Suppressor macrophage treated with lipopolysaccharide for 1 hour (primary cell): ENCODE data around the gene OPALIN.

Source experiments
- DNase-seq, 3 donors: peaks; one replicate each; pipeline ENCODE4 v3.0.0-alpha.2; 2020 to 2022

OPALIN gene, protein sequence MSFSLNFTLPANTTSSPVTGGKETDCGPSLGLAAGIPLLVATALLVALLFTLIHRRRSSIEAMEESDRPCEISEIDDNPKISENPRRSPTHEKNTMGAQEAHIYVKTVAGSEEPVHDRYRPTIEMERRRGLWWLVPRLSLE

DNA sequence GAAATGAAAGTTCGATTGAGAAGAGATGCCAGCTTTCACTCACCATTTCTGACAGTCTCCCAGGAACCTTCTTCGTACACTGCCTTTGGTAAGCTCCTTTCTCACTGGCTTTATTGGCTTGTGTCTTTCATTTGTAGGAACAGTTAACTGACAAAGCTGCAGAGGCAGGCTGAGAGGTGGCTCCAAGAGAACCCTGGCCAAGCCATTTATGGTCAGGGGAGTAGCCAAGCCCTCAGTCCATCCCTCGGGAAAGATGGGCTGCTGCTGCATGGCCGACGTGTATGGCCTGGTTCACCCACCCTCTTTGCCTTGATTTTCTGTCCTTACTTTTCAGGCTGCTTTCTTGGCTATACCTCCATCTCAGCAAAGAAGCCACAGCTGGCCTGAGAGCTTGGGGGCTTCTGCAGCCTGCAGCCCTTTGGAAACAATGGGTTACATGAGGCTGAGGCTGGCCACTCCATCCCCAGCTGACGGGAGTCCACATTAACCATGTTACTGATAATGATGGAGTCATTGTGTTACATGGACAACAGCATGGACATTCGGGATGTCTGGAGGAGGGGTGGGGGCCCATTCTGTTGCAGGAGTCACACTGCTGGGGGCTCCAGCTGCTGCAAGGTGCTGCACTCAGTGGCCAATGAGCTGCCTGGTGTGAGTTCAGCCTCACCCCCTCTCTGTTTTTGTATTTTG, at the start of gene OPALIN:
Gene OPALIN (minus strand): TSS at position 152 of the 690 bp plus-strand sequence. CDS start 106 bp downstream, at position 46.
- DNase-seq: no peak

DNA sequence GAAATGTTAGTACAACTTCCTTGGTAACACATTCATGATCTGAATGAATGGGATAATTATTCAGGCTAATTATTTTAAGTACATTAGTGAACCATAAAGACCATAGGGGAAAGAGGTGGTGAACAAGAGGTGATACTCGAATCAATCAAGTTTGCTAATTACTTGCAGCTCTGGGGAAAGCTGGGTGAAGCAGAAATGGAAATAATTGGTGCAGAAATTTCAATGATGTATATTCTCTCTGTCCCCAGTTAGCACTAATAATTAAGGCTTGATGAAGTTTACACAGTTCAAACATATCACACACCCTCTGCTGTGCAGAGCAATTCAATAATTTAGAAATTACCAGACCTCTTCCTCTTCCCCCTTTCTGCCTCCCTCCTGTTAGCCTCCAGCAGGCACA, 49.4 kb upstream of the OPALIN start:
- DNase-seq: no peak

DNA sequence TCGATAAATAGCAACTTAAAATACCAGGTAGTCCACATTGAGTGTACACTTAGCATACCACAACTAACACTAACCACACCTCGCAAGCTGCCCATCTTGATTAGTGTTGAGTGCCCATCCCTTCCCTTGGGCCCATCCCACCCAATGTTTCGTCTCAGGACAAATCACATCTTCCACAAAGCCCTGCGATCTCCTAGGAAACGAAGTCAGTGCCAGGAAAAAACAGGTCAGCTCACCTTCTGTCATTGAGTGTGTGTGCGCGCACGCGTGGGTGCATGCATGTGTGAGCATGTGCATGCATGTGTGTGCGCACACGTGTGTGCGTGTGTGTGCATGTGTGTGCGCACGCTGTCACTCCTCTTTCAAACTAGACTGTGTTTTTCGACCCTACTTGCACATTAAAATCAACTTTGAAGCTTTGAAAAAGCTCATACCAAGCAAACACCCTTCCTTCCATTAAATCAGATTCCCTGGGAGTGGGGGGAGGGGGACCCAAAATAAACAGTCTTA, 48.8 kb upstream of the OPALIN start:
- no peak for DNase-seq

DNA sequence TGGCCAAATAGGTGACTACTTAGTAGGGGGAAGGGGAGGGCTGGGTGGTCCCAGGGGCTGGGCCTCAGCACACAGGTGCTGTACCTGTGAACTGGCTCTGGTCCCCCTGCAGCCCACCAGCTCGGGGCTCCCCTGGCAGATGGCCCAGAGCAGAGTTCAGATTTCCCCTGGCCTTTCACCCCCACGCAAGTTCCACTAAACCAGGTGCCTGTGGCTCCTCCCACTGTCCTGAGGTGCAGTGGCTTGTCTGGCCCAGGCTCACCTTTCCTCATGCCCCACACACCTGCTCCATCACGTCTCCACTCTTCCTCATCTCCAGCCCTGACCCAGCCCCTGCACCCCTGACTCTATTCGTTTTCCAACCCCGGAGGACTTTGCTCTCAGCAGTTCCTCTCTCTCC, 47.3 kb upstream of the OPALIN start:
- no peak for DNase-seq

DNA sequence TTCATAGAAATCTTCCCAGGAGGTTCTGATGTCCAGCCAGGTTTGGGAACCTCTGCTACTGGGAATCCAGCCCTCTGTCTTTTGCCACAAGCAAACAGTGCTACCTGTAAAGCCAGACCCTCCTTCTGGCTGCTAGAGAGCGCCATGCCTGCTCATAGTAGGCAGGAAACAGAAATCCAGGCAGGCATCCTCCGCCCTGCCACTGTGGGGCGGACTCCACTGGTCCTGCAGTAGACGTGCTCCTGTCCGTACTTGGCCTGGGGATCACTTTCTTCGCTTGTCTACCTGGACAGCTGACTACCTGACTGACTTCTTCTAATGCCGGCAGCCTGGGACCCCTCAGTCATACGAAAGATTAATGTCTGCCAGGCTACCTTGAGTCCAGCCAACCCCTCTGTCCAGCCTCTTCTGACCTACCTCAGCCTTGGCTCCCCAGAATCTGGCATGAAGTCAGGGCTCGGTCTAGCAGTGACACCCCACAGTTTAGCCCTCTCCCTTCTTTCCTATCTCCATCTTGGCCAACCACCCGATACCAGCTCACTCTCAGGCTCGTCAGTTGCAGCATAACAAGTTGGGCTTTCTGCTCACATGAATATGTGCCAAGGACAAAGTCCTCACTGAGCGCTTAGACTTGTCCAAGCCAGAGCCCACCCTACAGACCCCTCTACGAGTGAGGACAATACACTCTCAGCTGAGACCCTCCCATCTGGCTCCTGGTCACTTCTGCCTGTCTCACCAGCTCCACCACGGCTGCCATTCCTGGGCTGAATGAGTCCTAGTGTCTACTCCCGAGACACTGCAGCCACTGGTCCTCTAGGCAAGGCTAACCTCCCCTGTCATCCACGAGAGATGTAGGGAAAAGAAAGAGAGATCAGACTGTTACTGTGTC, 43.9 kb upstream of the OPALIN start:
- no peak for DNase-seq

DNA sequence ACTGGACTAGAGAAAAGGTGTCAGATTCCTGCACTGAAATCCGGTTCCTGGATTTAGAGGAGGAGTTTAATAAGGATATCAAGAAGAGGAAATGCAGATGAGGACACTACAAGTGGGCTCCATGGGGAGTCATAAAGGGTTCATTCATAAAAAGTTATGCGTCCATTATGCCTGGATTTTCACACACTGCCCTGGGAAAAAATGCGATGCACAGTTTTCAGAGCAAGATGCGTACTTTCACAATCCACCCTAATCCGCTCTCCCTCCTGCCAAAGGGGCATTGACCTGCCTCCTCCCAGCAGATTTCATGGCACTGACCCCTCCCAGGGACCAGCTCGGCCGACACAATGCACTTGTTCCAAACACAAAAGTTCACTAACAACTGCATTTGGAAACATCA, 42.2 kb upstream of the OPALIN start:
- no peak for DNase-seq

DNA sequence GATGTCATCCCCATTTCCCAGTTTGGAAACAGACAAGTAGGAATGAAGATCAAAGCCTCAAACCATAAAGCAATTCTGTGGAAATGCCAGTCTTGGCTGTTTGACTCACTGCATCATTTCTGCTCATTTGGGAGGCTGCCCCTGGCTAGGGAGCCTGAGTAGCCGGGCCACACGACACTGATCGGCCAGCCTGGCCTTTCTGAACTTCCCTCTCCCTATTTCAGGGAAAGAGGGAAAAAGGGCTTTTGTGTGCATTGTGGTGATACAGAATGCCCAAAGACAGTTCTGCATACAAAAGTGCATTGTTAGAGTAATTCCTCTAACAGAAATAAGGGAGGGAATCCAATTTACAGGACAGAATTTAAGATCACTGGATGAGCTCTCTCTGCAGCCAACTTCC, 41.7 kb upstream of the OPALIN start:
- DNase-seq: no peak

DNA sequence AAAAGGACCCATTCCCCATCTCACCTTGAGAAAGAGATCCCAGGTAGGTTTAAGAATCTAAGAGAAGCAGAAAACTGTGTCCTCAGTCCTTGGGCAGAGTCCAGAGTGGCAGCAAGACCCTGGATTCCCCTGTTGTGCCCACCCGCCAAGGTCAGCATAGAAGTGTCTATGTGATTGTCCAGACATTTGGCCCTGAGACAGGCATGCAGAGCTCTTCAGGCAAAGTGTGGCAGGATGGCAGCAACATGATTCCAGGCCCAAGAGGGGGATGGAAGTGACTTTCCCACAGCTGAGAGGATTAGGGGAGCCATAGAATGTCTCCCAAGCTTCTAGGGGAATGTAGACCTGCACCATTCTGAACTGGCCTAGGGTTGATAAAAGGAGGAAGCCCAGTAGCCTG, 39.1 kb upstream of the OPALIN start:
- no peak for DNase-seq

DNA sequence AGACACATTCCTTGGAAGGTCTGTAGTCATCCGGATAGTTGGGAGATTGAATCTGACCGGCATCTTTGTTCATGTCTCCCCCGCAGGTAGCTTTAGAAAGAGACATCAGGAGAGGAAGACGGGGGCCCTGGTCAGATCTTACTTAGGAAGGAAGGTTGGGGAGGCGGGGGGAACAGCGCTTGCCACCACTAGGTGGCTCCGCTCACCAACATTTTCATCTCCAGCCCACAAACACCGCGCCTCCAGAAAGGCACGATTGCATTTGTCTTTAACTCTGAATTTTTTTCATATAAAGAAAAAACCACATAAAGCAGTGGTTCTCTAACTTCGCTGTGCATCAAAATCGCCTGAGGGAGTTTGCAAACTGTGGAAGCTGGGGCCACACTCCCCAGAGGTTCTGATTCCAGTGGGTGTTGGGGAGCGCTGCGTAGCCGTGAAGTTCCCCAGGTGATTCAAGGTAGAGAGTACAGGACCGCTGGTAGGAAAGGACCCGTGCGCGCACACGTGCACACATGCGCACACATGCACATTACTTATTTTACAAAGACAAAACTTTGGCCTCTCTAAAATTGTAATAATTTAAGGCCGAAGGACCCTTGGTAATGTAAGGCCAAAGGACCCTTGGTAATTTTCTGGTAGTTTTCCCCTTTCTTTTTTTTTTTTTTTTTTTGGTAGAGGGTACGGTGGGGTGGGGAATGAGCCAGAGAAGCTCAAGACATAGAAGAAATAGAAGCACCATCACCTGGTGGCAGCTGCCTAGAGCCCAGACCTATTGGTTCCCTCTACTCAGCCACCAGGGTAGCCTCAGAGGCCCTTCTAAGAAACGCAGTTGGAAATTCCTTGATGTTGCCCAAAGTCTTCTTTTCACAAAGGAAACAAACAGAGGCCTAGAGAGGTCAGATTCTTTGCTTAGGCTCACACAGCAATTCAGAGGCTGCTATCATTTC, 37.4 kb upstream of the OPALIN start:
- peak; percentile 80 to 85 (median 84) for DNase-seq

DNA sequence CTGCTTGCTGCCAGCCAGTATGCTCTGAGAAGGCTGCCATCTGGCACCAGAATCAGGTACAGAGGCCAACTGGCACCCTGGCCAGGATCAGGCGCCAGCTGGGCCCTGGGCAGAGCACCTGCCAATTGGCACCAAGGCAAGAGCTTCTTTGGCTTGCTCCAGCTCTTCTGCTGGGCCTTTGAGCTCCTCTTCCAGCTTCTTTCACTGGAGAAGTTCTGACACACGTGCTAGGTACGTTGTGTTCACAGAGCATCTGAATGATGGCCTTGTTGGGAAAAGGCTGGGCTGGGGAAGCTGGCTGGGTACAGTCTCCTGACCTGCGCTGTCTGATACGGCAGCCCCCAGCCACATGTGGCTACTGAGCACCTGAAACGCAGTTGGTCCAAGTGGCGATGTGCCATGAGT, 31.7 kb upstream of the OPALIN start:
- DNase-seq: no peak

DNA sequence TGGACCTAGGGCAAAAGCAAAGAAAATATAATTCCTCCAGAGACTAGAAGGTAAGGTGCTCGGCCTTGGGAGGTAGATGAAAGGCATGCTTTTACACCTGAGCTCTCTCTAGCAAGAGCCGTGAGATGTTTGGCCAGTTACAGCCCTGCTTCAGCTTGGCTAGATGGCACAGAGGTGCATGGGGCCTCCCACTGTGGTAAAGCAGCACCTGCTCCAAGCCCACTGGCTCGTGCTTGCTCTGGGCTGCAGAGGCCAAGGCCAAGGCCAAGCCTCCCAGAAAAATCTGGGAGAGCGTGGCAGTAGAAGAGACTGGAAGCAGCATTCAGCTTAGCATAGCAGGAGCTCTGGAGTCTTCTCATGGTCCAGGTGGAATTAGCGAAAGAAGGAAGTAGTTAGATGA, 31.0 kb upstream of the OPALIN start:
- no peak for DNase-seq

DNA sequence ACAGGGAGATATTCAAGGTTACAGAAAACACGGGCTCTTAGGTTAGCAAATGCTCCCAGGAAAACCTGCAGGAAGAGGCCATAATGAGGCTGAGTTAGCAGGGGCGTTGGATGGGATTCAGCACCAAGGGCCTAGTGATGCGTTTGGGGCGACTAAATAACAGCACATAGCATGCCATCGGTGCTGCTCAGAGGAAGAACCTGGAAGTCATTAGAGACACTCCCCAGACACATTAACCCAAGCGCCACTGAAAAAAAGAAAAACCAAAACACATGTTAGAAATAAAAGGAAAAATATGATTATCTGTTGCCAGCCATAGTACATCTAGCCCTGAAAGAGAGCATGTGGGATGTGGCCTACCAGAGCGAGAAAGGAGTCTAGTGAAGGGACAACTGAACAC, 28.8 kb upstream of the OPALIN start:
- no peak for DNase-seq

DNA sequence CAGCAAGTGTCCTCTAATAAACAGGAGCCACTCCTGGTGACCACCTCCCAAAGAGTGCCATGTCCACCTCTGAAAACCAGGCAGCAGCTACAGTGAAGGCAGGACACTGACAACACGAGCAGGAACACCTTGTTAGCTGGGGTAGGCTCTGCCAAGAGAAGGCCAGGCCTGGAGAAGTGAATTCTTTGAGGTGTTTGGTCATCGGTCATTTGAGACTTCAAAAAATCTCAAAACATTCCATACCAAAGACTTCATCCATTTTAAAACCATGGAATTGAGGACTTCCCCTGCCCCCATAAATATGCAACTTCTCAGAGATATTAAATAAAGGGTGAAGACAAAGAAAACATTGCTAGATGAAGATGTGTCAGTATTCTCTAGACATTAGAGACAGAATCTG, 28.4 kb upstream of the OPALIN start:
- DNase-seq: no peak

DNA sequence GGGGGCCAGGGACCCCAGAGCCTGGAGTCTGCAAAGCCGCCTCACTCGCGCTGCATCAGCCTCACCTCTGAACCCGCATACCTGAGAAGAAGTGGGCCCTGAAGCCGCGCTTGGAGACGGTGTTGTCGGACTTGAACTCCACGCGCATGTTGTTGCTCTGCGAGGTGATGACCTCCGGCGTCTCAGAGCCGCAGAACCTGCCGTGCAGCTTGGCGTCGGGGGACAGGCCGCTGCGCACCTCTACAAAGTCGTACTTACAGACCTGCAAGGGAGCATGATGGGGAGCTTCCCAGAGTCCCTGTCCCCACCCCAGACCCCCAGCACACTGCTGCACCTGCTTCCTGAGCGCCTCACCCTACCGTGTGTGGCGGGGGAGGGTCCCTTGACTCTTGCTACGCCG, 25.7 kb upstream of the OPALIN start:
- DNase-seq: no peak

DNA sequence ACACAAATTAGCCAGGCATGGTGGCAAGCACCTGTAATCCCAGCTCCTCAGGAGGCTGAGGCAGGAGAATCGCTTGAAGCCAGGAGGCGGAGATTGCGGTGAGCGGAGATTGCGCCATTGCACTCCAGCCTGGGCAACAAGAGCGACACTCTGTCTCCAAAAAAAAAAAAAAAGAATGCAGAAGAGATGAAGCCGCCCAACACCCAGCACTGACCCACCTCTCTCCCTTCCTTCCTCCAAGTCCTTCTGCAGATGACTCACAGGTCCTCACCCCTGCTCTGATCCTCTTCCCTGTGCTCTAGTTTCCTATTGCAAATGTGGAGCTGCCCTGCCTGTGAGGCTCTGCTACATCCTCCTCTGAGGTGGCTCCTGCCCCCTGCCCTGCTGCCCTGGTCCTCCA, 22.0 kb upstream of the OPALIN start:
- DNase-seq: peak; percentile 84 to 86 (median 84)

DNA sequence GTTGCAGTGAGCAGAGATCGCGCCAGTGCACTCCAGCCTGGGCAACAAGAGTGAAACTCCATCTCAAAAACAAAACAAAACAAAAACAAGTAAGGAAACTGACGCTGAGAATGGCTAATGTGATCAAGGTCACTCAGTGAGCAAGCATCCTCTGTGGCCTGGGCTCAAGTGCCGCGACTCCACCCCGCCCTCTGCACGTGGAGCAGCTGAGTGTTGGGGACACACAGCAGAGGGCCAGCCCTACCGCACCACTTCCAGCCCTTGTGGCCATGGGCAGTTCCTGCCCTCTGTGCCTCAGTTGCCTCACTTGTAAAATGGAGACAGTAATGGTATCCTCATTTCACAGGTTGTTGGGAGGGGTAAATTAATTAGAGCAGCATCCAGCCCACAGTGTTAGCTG, 21.0 kb upstream of the OPALIN start:
- DNase-seq: peak in 1 of 3 donors; percentile 13

DNA sequence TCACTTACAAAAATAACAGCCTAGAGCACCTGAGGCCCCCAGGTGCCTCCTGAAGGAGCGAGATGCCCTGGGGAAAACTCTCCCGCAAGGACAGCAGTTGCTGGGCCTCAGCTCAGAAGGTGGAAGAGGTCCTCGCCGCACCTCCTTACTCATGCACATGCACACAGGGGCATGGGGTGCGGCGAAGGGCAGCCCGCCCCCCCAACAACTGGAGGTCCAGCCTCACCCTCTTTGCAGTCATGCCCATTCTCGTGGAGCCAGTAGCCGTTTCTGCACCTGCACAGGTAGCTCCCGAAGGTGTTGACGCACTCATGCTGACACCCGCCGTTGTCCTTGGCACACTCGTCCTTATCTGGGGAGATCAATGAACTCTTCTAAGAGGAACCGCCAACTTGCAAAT, 19.9 kb upstream of the OPALIN start:
- no peak for DNase-seq

DNA sequence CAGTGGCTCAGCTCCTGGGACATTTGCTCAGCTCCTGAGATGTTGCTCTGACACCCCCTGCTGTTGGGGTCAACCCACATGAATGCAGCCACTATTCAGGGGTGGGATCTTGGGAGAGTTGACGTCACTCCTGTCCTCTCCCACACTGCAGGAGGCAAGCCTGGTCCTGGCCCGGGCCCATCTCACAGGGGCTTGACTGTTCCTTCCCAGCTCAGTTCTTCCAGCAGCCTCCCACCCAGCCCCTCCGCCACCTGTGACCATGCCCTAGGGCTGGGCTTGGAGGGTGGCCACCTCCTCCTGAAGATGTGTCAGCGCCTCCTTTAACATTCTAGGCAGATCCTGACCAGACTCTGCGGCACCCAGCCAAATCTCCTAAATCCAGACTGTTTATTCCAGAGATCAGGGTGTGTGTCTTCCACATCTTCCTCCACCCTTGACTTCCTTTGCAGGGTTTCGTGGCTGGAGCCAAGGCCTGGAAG, 19.1 kb upstream of the OPALIN start:
- no peak for DNase-seq

DNA sequence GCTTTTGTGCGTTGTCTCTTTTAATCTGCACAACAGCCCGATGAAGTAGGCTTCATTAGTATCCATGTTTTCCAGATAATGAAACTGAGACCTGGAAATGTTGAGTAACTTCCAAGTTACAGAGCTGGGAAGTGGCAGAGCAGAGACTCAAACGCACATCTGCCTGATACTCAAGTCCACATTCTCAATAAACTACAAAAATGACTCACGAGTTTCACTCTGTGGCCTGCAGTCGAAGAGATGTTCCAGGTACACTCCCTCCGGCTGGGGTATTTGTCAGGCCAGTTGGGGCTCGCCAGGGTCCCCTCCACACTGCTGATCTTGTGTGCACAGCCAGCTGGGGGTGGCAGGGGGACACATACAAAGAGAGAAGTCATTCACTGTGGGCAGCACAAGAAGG, 17.7 kb upstream of the OPALIN start:
- DNase-seq: no peak

DNA sequence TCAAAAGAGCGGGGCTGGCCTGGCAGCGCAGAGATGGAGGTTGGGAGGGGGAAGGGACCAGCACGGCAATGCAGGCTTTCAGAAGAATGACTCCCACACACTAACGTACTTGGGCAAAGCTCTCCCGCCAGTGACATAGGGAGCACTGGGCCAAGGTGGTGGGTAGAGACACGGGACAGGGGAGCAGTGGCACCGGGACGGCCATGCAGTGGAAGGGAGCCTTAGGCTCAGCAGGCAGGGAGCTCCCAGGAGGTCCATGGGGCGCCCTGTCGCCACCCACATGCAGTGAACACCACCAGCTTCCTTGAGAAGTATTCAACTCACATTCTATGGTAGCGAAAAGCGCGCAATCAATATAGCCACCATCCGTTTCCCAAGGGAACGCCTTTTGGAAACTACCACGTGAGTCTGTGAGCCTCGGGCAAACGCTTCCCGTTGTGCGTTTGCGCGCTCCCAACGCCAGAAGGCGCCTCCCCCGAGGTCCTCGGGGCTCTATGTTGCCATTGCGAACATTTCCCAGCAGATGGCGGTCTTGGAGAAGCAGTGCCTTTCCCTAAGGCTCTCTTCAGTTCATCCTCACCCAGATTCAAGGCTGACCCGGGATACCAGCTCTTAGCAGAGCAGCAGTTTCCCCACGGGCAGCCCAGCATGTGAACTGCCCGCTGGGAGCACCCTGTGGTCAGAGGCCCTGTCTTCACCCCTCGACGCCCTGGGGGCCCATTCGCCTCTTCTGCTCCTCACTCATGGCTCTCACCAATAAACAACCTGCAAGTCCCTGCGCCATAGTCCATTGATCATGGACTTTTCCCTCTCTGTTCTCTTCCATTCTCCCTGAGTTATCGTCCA, 16.4 kb upstream of the OPALIN start:
- DNase-seq: peak; percentile 92 to 96 (median 93)

DNA sequence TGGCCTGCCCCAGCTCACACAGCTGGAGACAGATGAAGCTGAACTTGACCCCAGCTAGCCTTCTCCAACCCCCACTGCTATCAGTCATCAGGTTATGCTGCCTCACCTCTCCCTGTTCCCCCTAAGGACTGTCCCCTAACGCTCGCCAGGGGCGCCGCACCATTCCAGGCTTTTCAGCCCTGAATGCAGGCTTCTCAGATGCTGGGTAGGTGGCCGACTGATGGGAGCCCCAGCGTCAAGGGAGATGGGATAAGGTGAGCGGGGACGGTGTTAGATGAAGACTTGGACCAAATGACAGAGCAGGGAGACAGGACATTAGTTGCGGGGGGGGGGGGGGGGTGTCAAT, 15.8 kb upstream of the OPALIN start:
- DNase-seq: no peak

DNA sequence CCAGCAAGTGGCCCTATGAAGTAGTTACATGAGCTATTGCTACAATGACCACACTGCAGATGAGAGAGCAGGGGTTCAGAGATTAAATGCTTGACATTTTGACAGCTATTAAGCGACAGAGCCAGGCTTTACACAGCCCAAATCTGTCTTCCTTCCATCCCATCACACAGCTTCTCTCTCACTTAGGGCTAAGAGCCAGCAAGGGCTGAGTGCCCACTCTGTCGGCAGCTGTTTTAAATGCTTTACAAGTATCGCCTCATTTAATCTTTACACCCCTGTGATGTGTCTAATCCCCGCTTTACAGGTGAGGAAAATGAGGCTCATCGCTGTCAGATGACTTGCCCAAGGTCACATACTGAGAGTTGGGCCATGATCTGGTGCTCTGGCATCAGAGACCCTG, 15.2 kb upstream of the OPALIN start:
- DNase-seq: no peak
